HFFc6 (cell line): ENCODE results near the gene POU6F2. TPM values are rescaled to one million over a fixed set of nuclear protein-coding genes. Genes with fewer than 3 reads are reported as not detected.

Source experiments
- DNase-seq: peaks from one replicate; pipeline ENCODE4 v3.0.0-alpha.2; 2018
- H3K27ac Mint-ChIP-seq: 2 replicates; pipeline ENCODE4 v1.8.0; 2020; ENCODE audit warnings: mild to moderate bottlenecking, mixed read lengths
- H3K27me3 Mint-ChIP-seq: 2 replicates; pipeline ENCODE4 v1.8.0; 2021; ENCODE audit warnings: mild to moderate bottlenecking, moderate library complexity, mixed read lengths; ENCODE audit not compliant: insufficient read depth
- H3K36me3 Mint-ChIP-seq: 2 replicates; pipeline ENCODE4 v1.8.0; 2021; ENCODE audit warnings: low read depth, mixed read lengths
- H3K4me1 Mint-ChIP-seq: 2 replicates; pipeline ENCODE4 v1.8.0; 2020; ENCODE audit warnings: low read depth, mixed read lengths
- H3K4me3 Mint-ChIP-seq: 2 replicates; pipeline ENCODE4 v1.8.0; 2020; ENCODE audit warnings: mild to moderate bottlenecking, moderate library complexity, mixed read lengths
- H3K9me3 Mint-ChIP-seq: 2 replicates; pipeline ENCODE4 v1.8.0; 2020; ENCODE audit warnings: mild to moderate bottlenecking, mixed read lengths
- total RNA-seq, 6 experiments: library from RNA; stranded (reverse); fragmentation: NEBNext Ultra II Directional; extraction: Animal tissue kit (Norgen Biotek cat#: 25700); gene quantifications; 2 replicates in 1 of 6; 3 replicates in 5 of 6; pipeline ENCODE4 v1.2.3, GENCODE V29; 2021
- TF ChIP-seq, protein P1 (sequence below): fragments of 200-600 bp; sonication (generic); IDR thresholded peaks from 2 replicates; pipeline ENCODE4 v1.5.0; 2021; ENCODE audit warnings: antibody characterized with exemption, mild to moderate bottlenecking

The POU6F2 gene
- total RNA-seq, 6 experiments from 2014 or later, result not detected

DNA sequence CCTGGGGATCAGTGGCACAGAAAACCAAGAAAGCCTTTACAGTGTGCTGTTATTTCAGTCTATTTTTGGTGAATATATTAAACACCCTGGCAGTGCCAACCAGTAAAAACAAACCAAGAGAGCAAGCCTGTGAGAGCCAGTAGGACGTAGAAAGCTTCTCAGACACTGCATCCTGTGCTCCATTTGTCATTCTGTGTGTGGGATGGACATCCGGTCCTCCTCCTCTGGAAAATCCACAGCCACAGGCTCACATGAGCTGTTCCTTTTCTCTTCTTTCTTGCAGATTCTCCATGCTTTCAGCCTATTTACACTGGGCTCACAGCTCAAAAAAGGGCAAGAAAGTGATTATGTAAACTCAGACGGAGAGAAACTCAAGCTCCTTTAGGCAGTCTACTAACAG, 468.8 kb downstream of the POU6F2 start:
- DNase-seq, result no peak
- Mint-ChIP-seq H3K4me1 (no peaks in the 10 kb centered on the region), H3K36me3 (no peaks in the 10 kb centered on the region), H3K4me3 (no peak overlapping the region), H3K9me3 (no peaks in the 10 kb centered on the region), H3K27me3 (peaks cover 9% of the 10 kb centered on the region), H3K27ac (no peak overlapping the region)
- TF ChIP-seq, protein P1, sequence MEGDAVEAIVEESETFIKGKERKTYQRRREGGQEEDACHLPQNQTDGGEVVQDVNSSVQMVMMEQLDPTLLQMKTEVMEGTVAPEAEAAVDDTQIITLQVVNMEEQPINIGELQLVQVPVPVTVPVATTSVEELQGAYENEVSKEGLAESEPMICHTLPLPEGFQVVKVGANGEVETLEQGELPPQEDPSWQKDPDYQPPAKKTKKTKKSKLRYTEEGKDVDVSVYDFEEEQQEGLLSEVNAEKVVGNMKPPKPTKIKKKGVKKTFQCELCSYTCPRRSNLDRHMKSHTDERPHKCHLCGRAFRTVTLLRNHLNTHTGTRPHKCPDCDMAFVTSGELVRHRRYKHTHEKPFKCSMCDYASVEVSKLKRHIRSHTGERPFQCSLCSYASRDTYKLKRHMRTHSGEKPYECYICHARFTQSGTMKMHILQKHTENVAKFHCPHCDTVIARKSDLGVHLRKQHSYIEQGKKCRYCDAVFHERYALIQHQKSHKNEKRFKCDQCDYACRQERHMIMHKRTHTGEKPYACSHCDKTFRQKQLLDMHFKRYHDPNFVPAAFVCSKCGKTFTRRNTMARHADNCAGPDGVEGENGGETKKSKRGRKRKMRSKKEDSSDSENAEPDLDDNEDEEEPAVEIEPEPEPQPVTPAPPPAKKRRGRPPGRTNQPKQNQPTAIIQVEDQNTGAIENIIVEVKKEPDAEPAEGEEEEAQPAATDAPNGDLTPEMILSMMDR, result no peak

DNA sequence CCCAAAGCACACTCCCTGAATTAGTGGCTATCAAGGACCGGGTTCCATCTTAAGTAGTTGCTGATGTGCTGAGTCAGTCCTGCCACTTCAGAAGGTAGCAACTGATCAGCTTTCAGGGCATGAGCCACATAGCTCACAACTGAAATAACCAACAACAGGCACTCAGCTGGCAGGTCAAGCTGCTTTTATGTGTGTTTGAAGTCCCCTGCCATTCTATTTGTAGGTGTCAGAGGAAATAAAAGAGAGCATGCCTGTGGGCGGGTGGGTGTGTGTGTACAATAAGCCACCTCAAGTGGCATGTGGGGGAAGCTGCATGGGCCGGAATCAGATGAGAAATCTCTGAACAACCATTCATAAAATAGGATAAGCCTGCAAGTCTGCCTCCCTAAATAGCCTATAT, 474.2 kb downstream of the POU6F2 start:
- H3K27me3 Mint-ChIP-seq, result peaks cover 2% of the 10 kb centered on the region
- H3K9me3 Mint-ChIP-seq, result no peaks in the 10 kb centered on the region
- TF ChIP-seq, protein P1, result no peak

GRCh38 chr7:39453743-39454355, 476.1 kb downstream of the POU6F2 start:
- H3K36me3 Mint-ChIP-seq, result no peaks in the 10 kb centered on the region
- peak; percentile 47 for DNase-seq
- TF ChIP-seq, protein P1, result peak; percentile 91
- no peak overlapping the region for H3K27ac Mint-ChIP-seq
- peaks cover 2% of the 10 kb centered on the region; the same call in 1 of the 2 replicates for H3K27me3 Mint-ChIP-seq
- H3K4me1 Mint-ChIP-seq, result peaks cover 9% of the 10 kb centered on the region; the same call in 1 of the 2 replicates
- H3K4me3 Mint-ChIP-seq, result no peak overlapping the region
- no peaks in the 10 kb centered on the region for H3K9me3 Mint-ChIP-seq

More for the DNA sequence above, 474.2 kb downstream of the POU6F2 start:
- Mint-ChIP-seq H3K36me3 (no peaks in the 10 kb centered on the region), H3K4me3 (no peak overlapping the region), H3K27ac (no peak overlapping the region), H3K4me1 (peaks cover 5% of the 10 kb centered on the region; the same call in 1 of the 2 replicates)
- DNase-seq, result no peak

- TF ChIP-seq, protein P1, result no peak
- peaks cover 14% of the 10 kb centered on the region for H3K27me3 Mint-ChIP-seq
- peaks cover 10% of the 10 kb centered on the region; the same call in 1 of the 2 replicates for H3K4me1 Mint-ChIP-seq
Measured at GRCh38 chr7:39458061-39458745, 480.5 kb downstream of the POU6F2 start.

DNA sequence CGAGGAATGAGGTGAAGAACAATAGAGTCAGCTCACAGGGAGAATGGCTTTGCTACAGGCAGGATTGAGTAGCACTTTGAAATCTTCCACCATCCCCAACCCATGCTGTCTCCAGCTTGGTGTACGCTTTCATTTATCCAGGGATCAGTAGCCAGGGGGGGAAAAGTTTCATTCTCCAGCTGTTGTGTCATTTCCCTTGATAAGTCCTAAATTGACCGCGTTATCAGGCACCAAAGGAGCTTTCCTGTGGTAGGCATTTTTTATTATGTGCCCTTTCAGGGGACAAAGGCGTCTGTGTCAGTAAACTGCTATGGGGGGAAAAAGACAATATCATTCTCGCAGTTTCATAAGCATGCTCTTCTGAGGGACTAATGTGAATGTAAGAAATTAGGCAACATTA, 481.9 kb downstream of the POU6F2 start:
- Mint-ChIP-seq H3K36me3 (no peaks in the 10 kb centered on the region), H3K27me3 (peaks cover 15% of the 10 kb centered on the region), H3K4me3 (no peak overlapping the region), H3K9me3 (no peaks in the 10 kb centered on the region), H3K4me1 (peaks cover 6% of the 10 kb centered on the region; the same call in 1 of the 2 replicates), H3K27ac (no peak overlapping the region)
- no peak for DNase-seq
- TF ChIP-seq, protein P1, result no peak

More at GRCh38 chr7:39458061-39458745, 480.5 kb downstream of the POU6F2 start:
- peak overlapping the region; percentile 50; the same call in 1 of the 2 replicates for H3K4me3 Mint-ChIP-seq
- H3K9me3 Mint-ChIP-seq, result no peaks in the 10 kb centered on the region
- H3K36me3 Mint-ChIP-seq, result no peaks in the 10 kb centered on the region
- H3K27ac Mint-ChIP-seq, result no peak overlapping the region
- DNase-seq, result no peak
